Kidney glomerular epithelial cell (primary cell): Measurements from ENCODE around the gene SSNA1.

Source experiments
- DNase-seq: peaks from one replicate; lab custom pipeline; 2025; lab: John Stamatoyannopoulos, UW

The SSNA1 gene

GRCh38 chr9:137152844-137153405 lies 35.6 kb upstream of the SSNA1 start:
- DNase-seq: no peak

GRCh38 chr9:137156567-137157375 lies 31.7 kb upstream of the SSNA1 start:
- no peak for DNase-seq

- DNase-seq: no peak
Observed at GRCh38 chr9:137157618-137158415, 30.7 kb upstream of the SSNA1 start.

- no peak for DNase-seq
Observed at GRCh38 chr9:137158625-137159024, 29.9 kb upstream of the SSNA1 start.

GRCh38 chr9:137159105-137160053 lies 29.1 kb upstream of the SSNA1 start:
- DNase-seq: no peak

- DNase-seq: no peak
Observed at GRCh38 chr9:137160054-137160425, 28.4 kb upstream of the SSNA1 start.

GRCh38 chr9:137160716-137161557 lies 27.5 kb upstream of the SSNA1 start:
- DNase-seq: no peak

- DNase-seq: no peak
Observed at GRCh38 chr9:137161558-137162486, 26.7 kb upstream of the SSNA1 start.

GRCh38 chr9:137162505-137163364 lies 25.7 kb upstream of the SSNA1 start:
- DNase-seq: no peak

GRCh38 chr9:137163365-137163715 lies 25.1 kb upstream of the SSNA1 start:
- DNase-seq: no peak

GRCh38 chr9:137163805-137164204 lies 24.7 kb upstream of the SSNA1 start:
- no peak for DNase-seq

- no peak for DNase-seq
Observed at GRCh38 chr9:137164370-137165249, 23.9 kb upstream of the SSNA1 start.

GRCh38 chr9:137165250-137165836 lies 23.1 kb upstream of the SSNA1 start:
- DNase-seq: no peak

GRCh38 chr9:137166380-137167229 lies 21.9 kb upstream of the SSNA1 start:
- no peak for DNase-seq

GRCh38 chr9:137167277-137167746 lies 21.2 kb upstream of the SSNA1 start:
- DNase-seq: no peak
